GM06990 (cell line): ENCODE measurements around the gene TUBA1C.

Experiments
- DNase-seq: peaks from one replicate; pipeline ENCODE4 v3.0.0-alpha.2; 2011; ENCODE audit not compliant: insufficient read length; ENCODE audit errors: extremely low read depth
- H3K27me3 ChIP-seq: replicated peaks from 2 replicates; pipeline ENCODE4 v1.6.0; 2011; ENCODE audit warnings: low read length; ENCODE audit not compliant: control insufficient read depth, insufficient read depth
- H3K36me3 ChIP-seq: 2 replicates; pipeline ENCODE4 v1.5.1; 2011; ENCODE audit warnings: low read length; ENCODE audit not compliant: control insufficient read depth, insufficient read depth
- H3K4me3 ChIP-seq: replicated peaks from 2 replicates; pipeline ENCODE4 v1.5.1; 2011; ENCODE audit warnings: low read depth, mild to moderate bottlenecking, control low read depth, low read length
- CTCF ChIP-seq: IDR thresholded peaks from 2 replicates; pipeline ENCODE4 v1.5.1; 2011; ENCODE audit warnings: low read length, control low read depth, mild to moderate bottlenecking, inconsistent platforms; ENCODE audit not compliant: insufficient read depth, poor library complexity, severe bottlenecking

TUBA1C gene

DNA sequence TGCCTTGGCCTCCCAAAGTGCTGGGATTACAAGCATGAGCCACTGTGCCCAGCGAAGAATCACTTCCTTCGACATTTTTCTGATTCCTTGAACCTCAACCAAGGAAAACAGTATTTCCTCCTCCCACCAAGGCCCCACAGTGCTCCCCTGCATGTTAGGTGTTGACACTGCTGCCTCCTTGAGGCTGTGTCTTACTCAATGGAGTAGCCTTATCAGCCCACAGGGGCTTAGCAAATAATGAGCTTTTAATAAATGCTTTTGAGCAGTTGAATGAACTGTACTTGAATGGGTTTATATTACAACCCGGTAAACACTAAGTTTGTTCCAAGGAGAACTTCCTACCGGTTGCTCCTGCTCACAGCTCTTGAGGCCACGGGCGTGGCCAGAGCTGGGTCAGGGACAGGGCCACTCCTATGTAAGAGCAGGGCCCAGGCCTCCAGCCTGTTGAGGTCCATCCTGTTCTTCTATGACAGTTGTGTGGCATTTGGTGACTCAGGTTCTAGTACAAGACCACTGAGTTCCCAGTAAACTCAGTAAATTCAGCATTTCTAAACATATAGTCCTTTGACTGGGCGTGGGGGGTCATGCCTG lies 39.2 kb upstream of the TUBA1C start:
- no peak for DNase-seq
- H3K4me3 ChIP-seq, result no peak overlapping the region
- H3K27me3 ChIP-seq, result no peaks in the 10 kb centered on the region
- TF ChIP-seq CTCF, result no peak
- H3K36me3 ChIP-seq, result no peaks in the 10 kb centered on the region

- no peaks in the 10 kb centered on the region for H3K36me3 ChIP-seq
- no peaks in the 10 kb centered on the region for H3K27me3 ChIP-seq
- no peak for TF ChIP-seq CTCF
- no peak overlapping the region for H3K4me3 ChIP-seq
- no peak for DNase-seq
Measured at GRCh38 chr12:49227713-49228112, 37.2 kb upstream of the TUBA1C start.

- Histone ChIP-seq H3K36me3 (no peaks in the 10 kb centered on the region), H3K27me3 (no peaks in the 10 kb centered on the region), H3K4me3 (no peak overlapping the region)
- no peak for TF ChIP-seq CTCF
- DNase-seq, result no peak
Measured at GRCh38 chr12:49228653-49229052, 36.2 kb upstream of the TUBA1C start.

GRCh38 chr12:49230176-49230804 lies 34.6 kb upstream of the TUBA1C start:
- no peaks in the 10 kb centered on the region for H3K36me3 ChIP-seq
- H3K4me3 ChIP-seq, result no peak overlapping the region
- DNase-seq, result no peak
- no peak for TF ChIP-seq CTCF
- H3K27me3 ChIP-seq, result no peaks in the 10 kb centered on the region

DNA sequence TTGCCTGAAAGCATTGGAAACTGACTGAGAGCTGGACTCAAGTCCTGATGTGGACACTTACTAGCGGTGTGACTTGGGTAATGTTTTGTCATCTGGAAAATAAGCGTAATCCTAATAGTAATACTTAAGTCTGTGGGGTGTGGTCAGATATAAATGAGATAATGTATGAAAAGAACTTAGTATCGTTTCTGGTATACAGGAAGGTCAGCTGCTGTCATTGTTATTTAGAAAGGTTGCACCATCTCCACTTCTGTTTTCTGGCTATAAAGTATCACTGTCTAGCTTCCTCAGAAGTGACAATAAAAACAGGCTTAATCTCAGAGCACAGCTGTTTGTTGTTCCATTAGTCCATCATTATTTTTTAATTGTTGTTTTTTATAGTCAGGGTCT lies 34.1 kb upstream of the TUBA1C start:
- no peak for DNase-seq
- TF ChIP-seq CTCF, result no peak
- no peaks in the 10 kb centered on the region for H3K27me3 ChIP-seq

More for the DNA sequence above, 34.1 kb upstream of the TUBA1C start:
- Histone ChIP-seq H3K36me3 (no peaks in the 10 kb centered on the region), H3K4me3 (no peak overlapping the region)
